OCI-LY7 (cell line): Measurements from ENCODE around the gene CCT6B. TPM values are rescaled to one million over a fixed set of nuclear protein-coding genes. Genes with fewer than 3 reads are reported as not detected.

Experiments
- BruUV-seq: library from RNA; stranded (reverse); fragments of 400-500 nt; replicated peaks from 2 replicates; lab custom pipeline; 2021; lab: Mats Ljungman, UMichigan
- CTCF ChIA-PET: fragments of 300-600 bp; sonication (Branson Sonifier 250); formaldehyde crosslinking; loops from one replicate; lab custom pipeline; 2022; ENCODE audit warnings: antibody characterized with exemption; ENCODE audit not compliant: unreplicated experiment; lab: Charles Lee
- POLR2A ChIA-PET: fragments of 300-600 bp; sonication (Branson Sonifier 250); formaldehyde crosslinking; loops from one replicate; lab custom pipeline; 2022; ENCODE audit warnings: antibody characterized with exemption; lab: Charles Lee
- DNase-seq: peaks from one replicate; pipeline ENCODE4 v3.0.0-alpha.2; 2015; ENCODE audit warnings: low spot score
- H2AFZ ChIP-seq: fragments of 200-600 bp; sonication (generic), shearing (Covaris generic); 2 replicates; pipeline ENCODE4 v1.6.1; 2014; ENCODE audit warnings: mild to moderate bottlenecking, antibody characterized with exemption, low read length, moderate library complexity
- H3K27ac ChIP-seq: fragments of 200-600 bp; sonication (generic); 2 replicates; pipeline ENCODE4 v1.5.1; 2014; ENCODE audit warnings: mixed run types, low read depth, mild to moderate bottlenecking, moderate library complexity, low read length, inconsistent platforms; ENCODE audit not compliant: poor library complexity, severe bottlenecking
- H3K36me3 ChIP-seq: fragments of 200-600 bp; sonication (generic); 2 replicates; pipeline ENCODE4 v1.6.1; 2014; ENCODE audit warnings: mild to moderate bottlenecking, antibody characterized with exemption, low read length, moderate library complexity, mixed read lengths; ENCODE audit not compliant: insufficient read depth
- H3K4me1 ChIP-seq: fragments of 200-600 bp; sonication (generic); 2 replicates; pipeline ENCODE4 v1.5.1; 2014; ENCODE audit warnings: mild to moderate bottlenecking, low read length; ENCODE audit not compliant: insufficient read depth, poor library complexity, severe bottlenecking
- H3K4me2 ChIP-seq: fragments of 200-600 bp; sonication (generic); 2 replicates; pipeline ENCODE4 v1.6.1; 2014; ENCODE audit warnings: mild to moderate bottlenecking, low read length
- H3K4me3 ChIP-seq: fragments of 200-600 bp; sonication (generic); 2 replicates; pipeline ENCODE4 v1.5.1; 2014; ENCODE audit warnings: mild to moderate bottlenecking, low read depth, low read length; ENCODE audit not compliant: poor library complexity, severe bottlenecking
- H3K79me2 ChIP-seq: fragments of 200-600 bp; sonication (generic); 2 replicates; pipeline ENCODE4 v1.6.1; 2016; ENCODE audit warnings: low read depth, mild to moderate bottlenecking, low read length, moderate library complexity, mixed read lengths; ENCODE audit not compliant: insufficient read depth
- H3K9me2 ChIP-seq: fragments of 200-600 bp; sonication (generic); 2 replicates; pipeline ENCODE4 v1.6.1; 2016; ENCODE audit warnings: mild to moderate bottlenecking, low read length, mixed read lengths; ENCODE audit not compliant: insufficient read depth
- H3K9me3 ChIP-seq: fragments of 200-600 bp; sonication (generic); 2 replicates; pipeline ENCODE4 v1.6.1; 2014; ENCODE audit warnings: mild to moderate bottlenecking, mixed run types, low read length, mixed read lengths
- H4K20me1 ChIP-seq: fragments of 200-600 bp; sonication (generic); 2 replicates; pipeline ENCODE4 v1.6.1; 2014; ENCODE audit warnings: mild to moderate bottlenecking, antibody characterized with exemption, low read length, moderate library complexity, mixed read lengths; ENCODE audit not compliant: insufficient read depth
- CTCF ChIP-seq: fragments of 200-600 bp; sonication (generic); conservative IDR thresholded peaks from 2 replicates; pipeline ENCODE4 v1.5.1; 2014; ENCODE audit warnings: mild to moderate bottlenecking, antibody characterized with exemption, low read length, moderate library complexity, mixed read lengths
- EZH2phosphoT487 ChIP-seq: fragments of 200-600 bp; sonication (generic); IDR thresholded peaks from 2 replicates; pipeline ENCODE4 v1.6.1; 2018; ENCODE audit warnings: low read depth, borderline replicate concordance, mild to moderate bottlenecking, mixed run types, antibody characterized with exemption, low read length, moderate library complexity, mixed read lengths
- intact Hi-C: fragments of 100-400 bp; cut with micrococcal nuclease; formaldehyde crosslinking; loops from one replicate; pipeline ENCODE4 v1.10.0; 2022; ENCODE audit not compliant: unreplicated experiment
- total RNA-seq, 2 experiments: library from RNA; depleted of rRNA in 1 of 2; stranded (reverse); fragments of >200 nt in 1 of 2; shearing (Covaris generic) in 1 of 2; gene quantifications; 2 replicates each; pipeline ENCODE4 v1.2.3, GENCODE V29; 2014 to 2022

Gene CCT6B
- total RNA-seq, 2 experiments from 2014 or later, result 1.9 to 2.6 TPM

DNA sequence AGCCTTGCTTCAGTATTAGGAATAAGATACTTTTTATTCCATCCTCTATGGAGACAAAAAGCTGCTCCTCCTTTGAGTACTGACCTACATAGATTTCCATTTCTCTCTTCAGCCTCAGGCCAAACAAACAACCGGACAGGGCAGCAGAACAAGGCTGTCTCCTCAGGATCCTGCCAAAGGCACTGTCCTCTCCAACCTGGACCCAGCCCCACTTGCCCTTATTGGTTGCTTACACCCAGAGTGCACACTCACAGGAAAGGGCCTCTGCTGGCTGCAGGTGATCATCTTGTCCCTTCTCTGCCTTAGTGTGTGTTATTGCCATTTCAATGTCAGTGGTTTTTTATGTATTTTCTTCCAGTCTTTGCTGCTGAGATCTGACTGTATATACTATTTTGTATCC is 45.7 kb upstream of the CCT6B start:
- Histone ChIP-seq H4K20me1 (no peaks in the 10 kb centered on the region), H3K4me1 (no peaks in the 10 kb centered on the region), H3K36me3 (peaks cover 49% of the 10 kb centered on the region), H3K9me2 (no peaks in the 10 kb centered on the region), H3K27ac (no peak overlapping the region), H2AFZ (no peak overlapping the region), H3K4me2 (no peak overlapping the region), H3K4me3 (no peak overlapping the region), H3K79me2 (no peaks in the 10 kb centered on the region), H3K9me3 (no peaks in the 10 kb centered on the region)
- no peak for DNase-seq
- ChIA-PET CTCF (no interaction called here), POLR2A (interaction anchor here (0.6 kb wide), 1 partner anchor 67 kb away, joined by 3 read pairs; no protein-coding TSS in a partner anchor)
- TF ChIP-seq CTCF (no peak), EZH2phosphoT487 (no peak)
- intact Hi-C loops, result no loop called here
- BruUV-seq, result no TSS peak

GRCh38 chr17:35006345-35006744 is 45.1 kb upstream of the CCT6B start:
- H3K27ac ChIP-seq, result no peak overlapping the region
- no peaks in the 10 kb centered on the region for H3K9me3 ChIP-seq
- no peaks in the 10 kb centered on the region for H4K20me1 ChIP-seq
- ChIA-PET POLR2A (no interaction called here), CTCF (no interaction called here)
- H3K36me3 ChIP-seq, result peaks cover 56% of the 10 kb centered on the region
- H3K9me2 ChIP-seq, result no peaks in the 10 kb centered on the region
- H3K4me3 ChIP-seq, result no peak overlapping the region
- no peaks in the 10 kb centered on the region for H3K79me2 ChIP-seq
- intact Hi-C loops, result no loop called here
- no peak for TF ChIP-seq CTCF
- TF ChIP-seq EZH2phosphoT487, result no peak
- H2AFZ ChIP-seq, result no peak overlapping the region
- no TSS peak for BruUV-seq
- DNase-seq, result no peak
- no peak overlapping the region for H3K4me2 ChIP-seq
- H3K4me1 ChIP-seq, result no peaks in the 10 kb centered on the region

DNA sequence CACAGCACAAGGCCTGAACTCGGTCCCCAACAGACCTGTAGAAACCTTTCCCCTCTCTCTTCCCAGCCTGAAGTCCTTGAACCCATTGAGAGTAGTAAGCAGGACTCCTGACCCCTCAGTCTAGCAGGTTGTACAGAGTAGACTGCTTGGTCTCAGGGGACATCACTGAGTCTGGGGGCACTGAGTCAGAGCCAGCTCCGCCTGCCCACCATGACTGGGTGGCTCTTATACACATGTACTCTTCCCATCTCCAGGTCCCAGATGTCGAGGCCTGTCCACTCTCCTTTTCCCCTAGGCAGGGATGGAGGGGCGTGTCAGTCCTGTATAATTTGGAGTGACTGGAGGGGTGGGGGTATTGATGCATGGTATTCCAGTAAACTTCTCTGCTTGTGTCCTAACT is 42.5 kb upstream of the CCT6B start:
- no peak overlapping the region for H3K27ac ChIP-seq
- no peaks in the 10 kb centered on the region for H3K4me1 ChIP-seq
- POLR2A ChIA-PET, result interaction anchor here (0.5 kb wide), 1 partner anchor 22 kb away, joined by 3 read pairs; no protein-coding TSS in a partner anchor
- no peak overlapping the region for H3K4me2 ChIP-seq
- H2AFZ ChIP-seq, result no peak overlapping the region
- intact Hi-C loops, result no loop called here
- H3K79me2 ChIP-seq, result no peaks in the 10 kb centered on the region
- H3K36me3 ChIP-seq, result peaks cover 74% of the 10 kb centered on the region
- no peak overlapping the region for H3K4me3 ChIP-seq
- H3K9me2 ChIP-seq, result no peaks in the 10 kb centered on the region
- TF ChIP-seq CTCF, result no peak
- TF ChIP-seq EZH2phosphoT487, result no peak
- CTCF ChIA-PET, result no interaction called here
- no TSS peak for BruUV-seq
- no peak for DNase-seq
- H3K9me3 ChIP-seq, result no peaks in the 10 kb centered on the region
- H4K20me1 ChIP-seq, result no peaks in the 10 kb centered on the region
